Right lobe of liver (tissue), 6 donors: Measurements from ENCODE around the gene SYNDIG1L. TPM values are rescaled to one million over a fixed set of nuclear protein-coding genes. Genes with fewer than 3 reads are reported as not detected.

Experiments used
- ATAC-seq, 4 donors: fragments of 200-7000 bp; cut with Tn5 transposase; one replicate each; pipeline ENCODE4 v1.9.1; 2020; ENCODE audit warnings: mild to moderate bottlenecking in 4 of 4, moderate library complexity in 4 of 4
- DNase-seq, 3 donors: peaks; one replicate each; pipeline ENCODE4 v3.0.0-alpha.2; 2020
- H3K27ac ChIP-seq, 3 donors: fragments of 200-600 bp; one replicate each; pipeline ENCODE4 v1.8.0; 2022
- H3K27me3 ChIP-seq, 2 donors: fragments of 200-600 bp; one replicate each; pipeline ENCODE4 v1.8.0; 2022
- H3K36me3 ChIP-seq, 4 donors: fragments of 200-600 bp; sonication (generic) in 1 of 4; one replicate each; pipeline versions ENCODE4 v1.5.1 to v1.8.0; 2017 to 2022; ENCODE audit warnings: control low read depth in 1 of 4
- H3K4me1 ChIP-seq, 4 donors: fragments of 200-600 bp; sonication (generic) in 1 of 4; one replicate each; pipeline versions ENCODE4 v1.5.1 to v1.8.0; 2017 to 2022; ENCODE audit warnings: control low read depth in 1 of 4
- H3K4me3 ChIP-seq, 3 donors: fragments of 200-600 bp; one replicate each; pipeline ENCODE4 v1.8.0; 2022
- H3K9me3 ChIP-seq, 4 donors: fragments of 200-600 bp; sonication (generic) in 1 of 4; one replicate each; pipeline versions ENCODE4 v1.5.1 to v1.8.0; 2017 to 2022; ENCODE audit warnings: control low read depth in 1 of 4
- POLR2A ChIP-seq: fragments of 450-650 bp; IDR thresholded peaks from one replicate; pipeline ENCODE4 v1.6.1; 2017; ENCODE audit warnings: antibody characterized with exemption, mild to moderate bottlenecking
- WGBS: methylation state at CpG from one replicate; pipeline ENCODE4 v1.1.6; 2018; ENCODE audit warnings: low coverage, low lambda C conversion rate; ENCODE audit not compliant: insufficient coverage; ENCODE audit errors: missing lambda C conversion rate; 5-methylcytosine and 5-hydroxymethylcytosine counted together
- intact Hi-C, 2 donors: fragments of 100-400 bp; cut with DNase I; formaldehyde crosslinking; loops; one replicate each; pipeline versions ENCODE4 v1.11.2 to v1.14.1; 2022
- total RNA-seq, 6 experiments: library from RNA; depleted of rRNA in 2 of 6; stranded (reverse); fragments of >200 nt in 2 of 6; fragmentation: NEBNext Ultra II Directional in 3 of 6; extraction: Animal tissue kit (Norgen Biotek cat#: 25700) in 3 of 6; gene quantifications; one replicate each; pipeline versions ENCODE4 v1.1.0 to v1.2.4, GENCODE V29; 2016 to 2023
- TF ChIP-seq, protein P1 (sequence below), 4 donors: fragments of 200-600 bp in 3 of 4; fragments of 450-650 bp in 1 of 4; IDR thresholded peaks; one replicate each; pipeline versions ENCODE4 v1.5.1 to v1.8.0; 2016 to 2022; ENCODE audit warnings: antibody characterized with exemption in 4 of 4, mild to moderate bottlenecking in 2 of 4
- donor health status: DM: no; HTN: yes; CAD: no.
- donor health status: DM: no; HTN: no; CAD: no.
- donor health status: DM: no; HTN: no; CAD: no.
- donor health status: DM: no; HTN: yes; CAD: no.
- donor health status: DM: no; HTN: yes; CAD: no.

SYNDIG1L gene
- total RNA-seq, 6 experiments from 2014 or later = not detected

DNA sequence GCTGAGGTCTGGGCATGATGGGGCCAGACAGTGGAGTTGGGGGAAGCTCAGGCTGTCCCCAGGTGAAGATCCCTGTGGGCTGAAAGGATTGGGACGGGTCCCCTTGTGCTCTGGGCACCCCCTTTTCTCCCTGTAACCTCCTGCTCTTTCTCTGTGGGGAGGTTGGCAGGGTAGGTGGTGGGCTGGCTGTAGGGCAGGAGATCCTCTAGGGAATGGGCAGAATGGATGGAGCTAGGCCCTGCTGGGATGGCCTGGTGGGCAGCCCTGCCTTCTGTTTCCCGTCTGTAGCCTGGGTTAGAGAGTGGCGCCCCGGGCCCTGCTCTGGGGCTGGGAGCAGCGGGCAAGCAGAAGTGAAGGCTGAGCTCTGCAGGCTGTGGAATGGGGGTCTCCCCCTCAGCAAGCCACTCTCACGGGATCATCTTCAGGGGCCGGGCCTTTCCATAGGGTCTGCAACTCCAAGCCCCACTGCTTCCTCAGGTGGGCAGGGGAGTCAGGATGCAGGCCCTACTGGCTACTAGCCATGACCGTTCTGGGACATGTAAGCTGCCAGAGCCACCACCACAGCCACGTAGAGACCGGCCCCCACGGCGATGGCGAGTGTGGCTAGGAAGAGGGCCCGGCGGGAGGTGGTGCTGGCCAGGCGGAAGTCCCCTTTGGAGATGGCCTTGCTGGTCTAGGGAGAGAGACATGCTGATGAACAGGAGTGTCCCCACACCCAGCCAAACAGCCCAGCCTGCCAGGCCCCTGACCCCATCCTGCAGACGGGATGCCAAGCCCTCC is 18.8 kb downstream of the SYNDIG1L start:
- Histone ChIP-seq H3K4me3 (no peak overlapping the region), H3K27me3 (no peaks in the 10 kb centered on the region), H3K9me3 (no peaks in the 10 kb centered on the region), H3K27ac (no peak overlapping the region), H3K4me1 (no peaks in the 10 kb centered on the region), H3K36me3 (no peaks in the 10 kb centered on the region)
- no peak for ATAC-seq
- TF ChIP-seq, protein P1, sequence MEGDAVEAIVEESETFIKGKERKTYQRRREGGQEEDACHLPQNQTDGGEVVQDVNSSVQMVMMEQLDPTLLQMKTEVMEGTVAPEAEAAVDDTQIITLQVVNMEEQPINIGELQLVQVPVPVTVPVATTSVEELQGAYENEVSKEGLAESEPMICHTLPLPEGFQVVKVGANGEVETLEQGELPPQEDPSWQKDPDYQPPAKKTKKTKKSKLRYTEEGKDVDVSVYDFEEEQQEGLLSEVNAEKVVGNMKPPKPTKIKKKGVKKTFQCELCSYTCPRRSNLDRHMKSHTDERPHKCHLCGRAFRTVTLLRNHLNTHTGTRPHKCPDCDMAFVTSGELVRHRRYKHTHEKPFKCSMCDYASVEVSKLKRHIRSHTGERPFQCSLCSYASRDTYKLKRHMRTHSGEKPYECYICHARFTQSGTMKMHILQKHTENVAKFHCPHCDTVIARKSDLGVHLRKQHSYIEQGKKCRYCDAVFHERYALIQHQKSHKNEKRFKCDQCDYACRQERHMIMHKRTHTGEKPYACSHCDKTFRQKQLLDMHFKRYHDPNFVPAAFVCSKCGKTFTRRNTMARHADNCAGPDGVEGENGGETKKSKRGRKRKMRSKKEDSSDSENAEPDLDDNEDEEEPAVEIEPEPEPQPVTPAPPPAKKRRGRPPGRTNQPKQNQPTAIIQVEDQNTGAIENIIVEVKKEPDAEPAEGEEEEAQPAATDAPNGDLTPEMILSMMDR (IDR thresholded peaks at IDR 0.05) = no peak
- no peak for DNase-seq
- 63% methylated on average over 3 of the region's 17 CpGs for WGBS
- intact Hi-C loops = no loop called here

DNA sequence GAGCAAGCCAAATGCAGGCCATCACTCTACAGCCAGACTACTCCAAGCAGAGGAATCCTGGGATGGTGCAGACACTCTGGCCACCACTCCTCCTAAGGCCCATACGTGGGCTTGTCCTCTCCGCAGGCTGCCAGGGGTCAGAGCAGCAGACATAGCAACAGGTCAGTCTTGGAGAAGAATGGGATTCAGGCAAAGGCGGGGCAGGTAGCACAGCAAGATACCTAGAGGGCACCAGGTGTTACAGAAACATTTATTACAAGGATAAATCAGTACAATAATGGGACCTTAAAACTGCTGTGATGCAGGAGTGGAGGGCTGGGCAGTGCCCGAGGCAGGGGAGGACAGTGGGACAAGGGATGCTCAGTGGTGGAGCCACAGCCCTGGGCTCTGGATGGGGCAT is 20.3 kb downstream of the SYNDIG1L start:
- Histone ChIP-seq H3K27ac (no peak overlapping the region), H3K4me1 (no peaks in the 10 kb centered on the region), H3K9me3 (no peaks in the 10 kb centered on the region), H3K27me3 (no peaks in the 10 kb centered on the region), H3K4me3 (no peak overlapping the region), H3K36me3 (no peaks in the 10 kb centered on the region)
- ATAC-seq = no peak
- intact Hi-C loops = no loop called here
- TF ChIP-seq, protein P1 (IDR thresholded peaks at IDR 0.05) = no peak
- 52% methylated on average over 3 of the region's 4 CpGs for WGBS
- DNase-seq = peak in 1 of 3 donors; percentile 16

DNA sequence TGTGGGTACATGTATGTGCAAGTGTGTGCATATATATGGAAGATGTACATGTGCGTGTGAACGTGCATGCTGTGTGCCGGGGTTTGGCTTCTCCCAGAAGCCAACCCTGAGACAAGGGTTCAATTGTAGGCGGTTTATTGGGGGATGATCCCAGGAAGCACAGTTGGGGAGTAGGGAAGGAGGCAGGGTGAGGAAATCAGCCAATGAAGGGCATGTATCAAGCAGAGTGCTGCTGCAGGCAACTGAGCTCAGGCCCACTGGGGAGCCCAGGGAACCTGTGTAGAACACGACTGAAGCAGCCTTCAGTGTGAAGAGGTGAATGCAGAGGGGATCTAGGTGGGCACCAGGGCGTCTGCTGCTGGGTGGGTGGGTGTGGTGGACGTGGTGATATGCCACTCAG is 21.6 kb downstream of the SYNDIG1L start:
- intact Hi-C loops = no loop called here
- WGBS = 40% methylated on average over 4 of the region's 7 CpGs
- H3K4me1 ChIP-seq = no peaks in the 10 kb centered on the region
- H3K27ac ChIP-seq = no peak overlapping the region
- TF ChIP-seq POLR2A = no peak
- TF ChIP-seq, protein P1 (IDR thresholded peaks at IDR 0.05) = no peak
- DNase-seq = peak in 1 of 3 donors; percentile 31
- no peaks in the 10 kb centered on the region for H3K27me3 ChIP-seq
- H3K4me3 ChIP-seq = no peak overlapping the region
- no peaks in the 10 kb centered on the region for H3K9me3 ChIP-seq
- no peak for ATAC-seq
- no peaks in the 10 kb centered on the region for H3K36me3 ChIP-seq

DNA sequence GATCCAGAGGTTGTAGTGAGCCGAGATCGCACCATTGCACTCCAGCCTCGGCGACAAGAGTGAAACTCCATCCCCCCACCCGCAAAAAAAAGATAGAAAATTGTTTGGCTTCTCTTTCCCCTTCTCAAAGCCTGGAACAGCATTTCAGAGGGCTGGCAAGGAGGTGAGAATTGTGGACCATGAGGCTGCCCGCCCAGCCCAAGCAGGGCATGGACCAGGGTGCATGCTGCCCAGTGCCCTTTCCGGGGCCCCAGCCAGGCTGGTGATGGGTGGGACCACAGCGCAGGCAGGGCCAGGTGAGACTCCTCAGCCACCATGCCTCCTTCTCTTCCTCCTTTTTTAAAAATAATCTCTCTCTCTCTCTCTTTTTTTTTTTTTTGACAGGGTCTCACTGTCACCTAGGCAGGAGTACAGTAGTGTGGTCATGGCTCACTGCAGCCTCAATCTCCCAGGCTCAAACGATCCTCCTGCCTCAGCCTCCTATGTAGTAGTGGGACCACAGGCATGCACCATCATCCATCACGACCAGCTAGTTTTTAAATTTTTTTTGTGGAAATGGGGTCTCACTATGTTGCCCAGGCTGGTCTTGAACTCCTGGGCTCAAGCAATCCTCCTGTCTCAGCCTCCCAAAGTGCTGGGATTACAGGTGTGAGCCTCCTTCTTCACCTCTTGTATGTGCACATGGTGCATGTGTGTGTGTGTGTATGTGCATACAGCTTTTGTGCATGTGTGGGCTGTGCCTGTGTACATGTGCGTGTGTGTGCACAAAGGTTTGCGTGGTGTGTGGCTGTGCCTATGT is 22.2 kb downstream of the SYNDIG1L start:
- no peaks in the 10 kb centered on the region for H3K4me1 ChIP-seq
- H3K27ac ChIP-seq = no peak overlapping the region
- H3K27me3 ChIP-seq = no peaks in the 10 kb centered on the region
- H3K4me3 ChIP-seq = no peak overlapping the region
- ATAC-seq = no peak
- no peak for DNase-seq
- TF ChIP-seq, protein P1 (IDR thresholded peaks at IDR 0.05) = no peak
- no peak for TF ChIP-seq POLR2A
- 68% methylated on average over 7 of the region's 12 CpGs for WGBS
- intact Hi-C loops = no loop called here
- H3K9me3 ChIP-seq = no peaks in the 10 kb centered on the region
- H3K36me3 ChIP-seq = no peaks in the 10 kb centered on the region
